Measurements from ENCODE around the gene TAS2R39. TPM values are rescaled to one million over a fixed set of nuclear protein-coding genes. Genes with fewer than 3 reads are reported as not detected.
A peak's percentile ranks its signal among the peaks of the same experiment; 100 is the strongest.

TAS2R39 gene
- total RNA-seq, 1 donor from 2014 or later = not detected

DNA sequence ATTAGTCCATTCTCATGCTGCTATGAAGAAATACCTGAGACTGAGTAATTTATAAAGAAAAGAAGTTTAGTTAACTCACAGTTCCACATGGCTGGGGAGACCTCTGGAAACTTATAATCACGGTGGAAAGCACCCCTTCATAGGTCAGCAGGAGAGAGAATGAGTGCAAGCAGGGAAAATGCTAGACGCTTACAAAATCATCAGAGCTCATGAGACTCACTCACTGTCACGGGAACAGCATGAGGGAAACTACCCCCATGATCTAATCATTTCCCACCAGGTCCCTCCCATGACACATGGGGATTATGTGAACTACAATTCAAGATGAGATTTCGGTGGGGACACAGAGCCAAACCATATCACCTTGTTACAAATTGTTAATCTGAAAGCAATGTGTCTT is 15.8 kb downstream of the TAS2R39 start:
- H3K79me2 ChIP-seq (ENCODE audit: low read depth) = no peaks in the 10 kb centered on the region
- DNase-seq (ENCODE audit: low spot score) = no peak
- no peak for TF ChIP-seq EZH2phosphoT487 (IDR thresholded peaks at IDR 0.05)
- no peak for TF ChIP-seq EZH2 (IDR thresholded peaks at IDR 0.05)
- TF ChIP-seq CTCF (IDR thresholded peaks at IDR 0.05) = no peak
- Mint-ChIP-seq H3K27me3 (ENCODE audit: insufficient read depth, low read depth) (peaks cover 2% of the 10 kb centered on the region), H3K9me3 (peaks cover 7% of the 10 kb centered on the region), H3K36me3 (no peaks in the 10 kb centered on the region), H3K27ac (no peak overlapping the region), H3K4me1 (peaks cover 8% of the 10 kb centered on the region), H3K4me3 (no peak overlapping the region)
- no peaks in the 10 kb centered on the region for H3K27me3 ChIP-seq
- H3K27ac ChIP-seq = no peak overlapping the region
- H3K4me3 ChIP-seq = no peak overlapping the region
- no peaks in the 10 kb centered on the region for H4K20me1 ChIP-seq (ENCODE audit: low read depth)
- H3K9me3 ChIP-seq (ENCODE audit: low read depth) = no peaks in the 10 kb centered on the region
- H3K4me1 ChIP-seq = peaks cover 7% of the 10 kb centered on the region
- no peaks in the 10 kb centered on the region for H3K36me3 ChIP-seq
- no peak overlapping the region for H3K9ac ChIP-seq
- no peak overlapping the region for H2AFZ ChIP-seq (replicated peaks)
- no peak overlapping the region for H3K4me2 ChIP-seq
- H3F3A ChIP-seq (ENCODE audit: low read depth) = no peaks in the 10 kb centered on the region

DNA sequence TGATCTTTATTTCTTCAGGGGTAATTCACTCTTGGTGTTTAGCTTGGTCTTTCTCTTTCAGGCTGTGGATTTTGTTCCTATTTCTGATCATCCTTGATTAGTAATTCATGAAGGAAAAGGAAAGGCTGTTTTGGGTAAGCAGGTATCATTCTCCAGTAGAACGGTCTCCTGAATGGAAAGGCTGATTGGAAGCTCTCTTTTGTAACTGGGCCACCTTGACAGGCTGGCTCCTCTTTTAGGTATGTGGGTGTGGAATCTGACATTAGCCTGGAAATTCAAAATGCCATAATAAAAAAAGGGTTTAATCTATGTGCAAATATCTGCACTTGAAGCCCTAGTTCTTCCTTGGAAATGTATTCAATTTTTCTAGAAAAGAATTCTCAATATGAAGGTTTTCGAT is 18.9 kb downstream of the TAS2R39 start:
- H3K4me1 Mint-ChIP-seq = peaks cover 8% of the 10 kb centered on the region
- Histone ChIP-seq H3F3A (ENCODE audit: low read depth) (no peaks in the 10 kb centered on the region), H3K36me3 (no peaks in the 10 kb centered on the region), H3K4me2 (no peak overlapping the region), H3K9ac (no peak overlapping the region), H3K79me2 (ENCODE audit: low read depth) (no peaks in the 10 kb centered on the region), H3K4me1 (peaks cover 7% of the 10 kb centered on the region), H3K9me3 (ENCODE audit: low read depth) (no peaks in the 10 kb centered on the region), H3K27ac (no peak overlapping the region), H2AFZ (replicated peaks) (no peak overlapping the region), H3K4me3 (no peak overlapping the region), H3K27me3 (no peaks in the 10 kb centered on the region), H4K20me1 (ENCODE audit: low read depth) (no peaks in the 10 kb centered on the region)
- H3K27me3 Mint-ChIP-seq (ENCODE audit: insufficient read depth, low read depth) = peaks cover 2% of the 10 kb centered on the region
- peaks cover 7% of the 10 kb centered on the region for H3K9me3 Mint-ChIP-seq
- no peaks in the 10 kb centered on the region for H3K36me3 Mint-ChIP-seq
- no peak for TF ChIP-seq EZH2 (IDR thresholded peaks at IDR 0.05)
- no peak for TF ChIP-seq CTCF (IDR thresholded peaks at IDR 0.05)
- TF ChIP-seq EZH2phosphoT487 (IDR thresholded peaks at IDR 0.05) = no peak
- no peak overlapping the region for H3K27ac Mint-ChIP-seq
- no peak for DNase-seq (ENCODE audit: low spot score)
- no peak overlapping the region for H3K4me3 Mint-ChIP-seq

GRCh38 chr7:143203386-143203785 is 20.2 kb downstream of the TAS2R39 start:
- H3K36me3 ChIP-seq = no peaks in the 10 kb centered on the region
- no peak overlapping the region for H3K4me2 ChIP-seq
- no peaks in the 10 kb centered on the region for H3K9me3 ChIP-seq (ENCODE audit: low read depth)
- H3K9ac ChIP-seq = no peak overlapping the region
- H3K27me3 Mint-ChIP-seq (ENCODE audit: insufficient read depth, low read depth) = no peaks in the 10 kb centered on the region
- H4K20me1 ChIP-seq (ENCODE audit: low read depth) = no peaks in the 10 kb centered on the region
- no peak overlapping the region for H3K4me3 Mint-ChIP-seq
- peaks cover 7% of the 10 kb centered on the region for H3K9me3 Mint-ChIP-seq
- peaks cover 8% of the 10 kb centered on the region for H3K4me1 Mint-ChIP-seq
- peak; percentile 11 for DNase-seq (ENCODE audit: low spot score)
- peaks cover 7% of the 10 kb centered on the region for H3K4me1 ChIP-seq
- no peaks in the 10 kb centered on the region for H3K36me3 Mint-ChIP-seq
- no peaks in the 10 kb centered on the region for H3K27me3 ChIP-seq
- H3F3A ChIP-seq (ENCODE audit: low read depth) = no peaks in the 10 kb centered on the region
- H3K79me2 ChIP-seq (ENCODE audit: low read depth) = no peaks in the 10 kb centered on the region
- H3K27ac Mint-ChIP-seq = no peak overlapping the region
- TF ChIP-seq EZH2phosphoT487 (IDR thresholded peaks at IDR 0.05) (no peak), EZH2 (IDR thresholded peaks at IDR 0.05) (no peak), CTCF (IDR thresholded peaks at IDR 0.05) (no peak)
- no peak overlapping the region for H3K27ac ChIP-seq
- H3K4me3 ChIP-seq = no peak overlapping the region
- no peak overlapping the region for H2AFZ ChIP-seq (replicated peaks)
